Suprapubic skin (tissue), 4 donors: ENCODE results near the gene ITM2B. TPM values are rescaled to one million over a fixed set of nuclear protein-coding genes. Genes with fewer than 3 reads are reported as not detected.

ENCODE experiments used
- DNase-seq, 2 donors: peaks; one replicate each; pipeline ENCODE4 v3.0.0-alpha.2; 2019; ENCODE audit warnings: low spot score in 2 of 2
- H3K27ac ChIP-seq: fragments of 200-600 bp; sonication (generic); one replicate; pipeline ENCODE4 v1.5.1; 2019
- H3K27me3 ChIP-seq: fragments of 200-600 bp; sonication (generic); one replicate; pipeline ENCODE4 v1.5.1; 2019
- H3K36me3 ChIP-seq: fragments of 200-600 bp; sonication (generic); one replicate; pipeline ENCODE4 v1.5.1; 2019
- H3K4me1 ChIP-seq: fragments of 200-600 bp; sonication (generic); one replicate; pipeline ENCODE4 v1.5.1; 2019
- H3K4me3 ChIP-seq: fragments of 200-600 bp; sonication (generic); one replicate; pipeline ENCODE4 v1.5.1; 2019; ENCODE audit warnings: mild to moderate bottlenecking
- H3K9me3 ChIP-seq: fragments of 200-600 bp; sonication (generic); one replicate; pipeline ENCODE4 v1.5.1; 2019
- CTCF ChIP-seq, 2 donors: fragments of 200-600 bp in 1 of 2; fragments of 450-650 bp in 1 of 2; sonication (generic) in 1 of 2; IDR thresholded peaks; one replicate each; pipeline ENCODE4 v1.5.1; 2016 to 2019; ENCODE audit warnings: antibody characterized with exemption in 2 of 2, mild to moderate bottlenecking in 1 of 2, moderate library complexity in 1 of 2
- EP300 ChIP-seq: sonication (generic); formaldehyde crosslinking; IDR thresholded peaks from one replicate; pipeline ENCODE4 v1.6.1; 2017; ENCODE audit warnings: antibody characterized with exemption
- POLR2A ChIP-seq, 2 donors: fragments of 450-650 bp; IDR thresholded peaks; one replicate each; pipeline ENCODE4 v1.6.1; 2017; ENCODE audit warnings: antibody characterized with exemption in 2 of 2, mild to moderate bottlenecking in 2 of 2, moderate library complexity in 2 of 2
- POLR2AphosphoS5 ChIP-seq, 3 donors: sonication (generic); formaldehyde crosslinking; IDR thresholded peaks; one replicate each; pipeline ENCODE4 v1.6.1; 2017; ENCODE audit warnings: antibody characterized with exemption in 3 of 3
- WGBS: methylation state at CpG from one replicate; pipeline ENCODE4 v1.1.5; 2018; 5-methylcytosine and 5-hydroxymethylcytosine counted together
- total RNA-seq, 4 donors: library from RNA; depleted of rRNA; stranded (reverse); fragments of >200 nt; gene quantifications; one replicate each; pipeline ENCODE4 v1.1.0, GENCODE V29; 2016

Gene ITM2B
- total RNA-seq, 4 donors from 2014 or later = 511 to 726 (median 679) TPM

GRCh38 chr13:48258430-48258829 is 25.4 kb downstream of the ITM2B start:
- 86% methylated on average over 3 of the region's 3 CpGs for WGBS
- H3K27me3 ChIP-seq = no peaks in the 10 kb centered on the region
- H3K9me3 ChIP-seq = no peaks in the 10 kb centered on the region
- no peak overlapping the region for H3K4me3 ChIP-seq
- H3K27ac ChIP-seq = no peak overlapping the region
- DNase-seq = no peak
- H3K36me3 ChIP-seq = peaks cover 84% of the 10 kb centered on the region
- peaks cover 8% of the 10 kb centered on the region for H3K4me1 ChIP-seq
- TF ChIP-seq POLR2A (IDR thresholded peaks at IDR 0.05) = no peak
- TF ChIP-seq CTCF (IDR thresholded peaks at IDR 0.05) = no peak
- no peak for TF ChIP-seq EP300
- no peak for TF ChIP-seq POLR2AphosphoS5 (IDR thresholded peaks at IDR 0.05)

GRCh38 chr13:48260970-48261369 is 28.0 kb downstream of the ITM2B start:
- Histone ChIP-seq H3K27ac (no peak overlapping the region), H3K4me3 (no peak overlapping the region), H3K36me3 (peaks cover 81% of the 10 kb centered on the region), H3K4me1 (peaks cover 2% of the 10 kb centered on the region), H3K27me3 (no peaks in the 10 kb centered on the region), H3K9me3 (no peaks in the 10 kb centered on the region)
- TF ChIP-seq EP300 (no peak), POLR2A (IDR thresholded peaks at IDR 0.05) (no peak), POLR2AphosphoS5 (IDR thresholded peaks at IDR 0.05) (no peak), CTCF (IDR thresholded peaks at IDR 0.05) (no peak)
- no peak for DNase-seq
- WGBS = 77% methylated on average over 4 of the region's 4 CpGs

- Histone ChIP-seq H3K4me3 (no peak overlapping the region), H3K4me1 (peaks cover 2% of the 10 kb centered on the region), H3K27me3 (no peaks in the 10 kb centered on the region), H3K27ac (no peak overlapping the region), H3K36me3 (peaks cover 61% of the 10 kb centered on the region), H3K9me3 (no peaks in the 10 kb centered on the region)
- no peak for DNase-seq
- TF ChIP-seq EP300 (no peak), CTCF (IDR thresholded peaks at IDR 0.05) (no peak), POLR2AphosphoS5 (IDR thresholded peaks at IDR 0.05) (no peak), POLR2A (IDR thresholded peaks at IDR 0.05) (no peak)
- 100% methylated on average over 1 of the region's 1 CpG for WGBS
Observed at GRCh38 chr13:48263196-48263595, 30.2 kb downstream of the ITM2B start.

GRCh38 chr13:48264058-48264457 is 31.1 kb downstream of the ITM2B start:
- Histone ChIP-seq H3K9me3 (no peaks in the 10 kb centered on the region), H3K27ac (no peak overlapping the region), H3K4me3 (no peak overlapping the region), H3K4me1 (peaks cover 2% of the 10 kb centered on the region), H3K36me3 (peaks cover 56% of the 10 kb centered on the region), H3K27me3 (no peaks in the 10 kb centered on the region)
- TF ChIP-seq EP300 = no peak
- no peak for TF ChIP-seq POLR2A (IDR thresholded peaks at IDR 0.05)
- no peak for TF ChIP-seq CTCF (IDR thresholded peaks at IDR 0.05)
- no peak for TF ChIP-seq POLR2AphosphoS5 (IDR thresholded peaks at IDR 0.05)
- WGBS = 93% methylated on average over 2 of the region's 2 CpGs
- DNase-seq = no peak

GRCh38 chr13:48265217-48265815 is 32.3 kb downstream of the ITM2B start:
- DNase-seq = no peak
- 85% methylated on average over 8 of the region's 8 CpGs for WGBS
- H3K4me3 ChIP-seq = no peak overlapping the region
- no peaks in the 10 kb centered on the region for H3K27me3 ChIP-seq
- H3K4me1 ChIP-seq = peaks cover 2% of the 10 kb centered on the region
- no peak overlapping the region for H3K27ac ChIP-seq
- TF ChIP-seq POLR2AphosphoS5 (IDR thresholded peaks at IDR 0.05) = no peak
- no peak for TF ChIP-seq CTCF (IDR thresholded peaks at IDR 0.05)
- TF ChIP-seq POLR2A (IDR thresholded peaks at IDR 0.05) = no peak
- TF ChIP-seq EP300 = no peak
- H3K36me3 ChIP-seq = peaks cover 54% of the 10 kb centered on the region
- no peaks in the 10 kb centered on the region for H3K9me3 ChIP-seq
